PC-3 (cell line): ENCODE data around the gene SNX32. TPM values are rescaled to one million over a fixed set of nuclear protein-coding genes. Genes with fewer than 3 reads are reported as not detected.
A peak's percentile ranks its signal among the peaks of the same experiment; 100 is the strongest.

Experiments
- ATAC-seq: fragments of 200-7000 bp; cut with Tn5 transposase; 2 replicates; pipeline ENCODE4 v1.9.1; 2020; ENCODE audit warnings: mild to moderate bottlenecking, moderate library complexity
- BruUV-seq: library from RNA; stranded (reverse); fragments of 400-500 nt; replicated peaks from 2 replicates; lab custom pipeline; 2021; lab: Mats Ljungman, UMichigan
- CTCF ChIA-PET: fragments of 300-600 bp; sonication (Branson Sonifier 250); formaldehyde crosslinking; loops from one replicate; lab custom pipeline; 2022; ENCODE audit warnings: antibody characterized with exemption; lab: Charles Lee
- POLR2A ChIA-PET: fragments of 300-600 bp; sonication (Branson Sonifier 250); formaldehyde crosslinking; loops from one replicate; lab custom pipeline; 2022; ENCODE audit warnings: antibody characterized with exemption; ENCODE audit not compliant: unreplicated experiment; lab: Charles Lee
- DNase-seq: peaks from one replicate; pipeline ENCODE4 v3.0.0-alpha.2; 2015
- H2AFZ ChIP-seq: fragments of 300-600 bp; sonication (generic); 2 replicates; pipeline ENCODE4 v1.6.0; 2016; ENCODE audit warnings: antibody characterized with exemption, low read length
- H3F3A ChIP-seq: fragments of 300-600 bp; sonication (generic); one replicate; pipeline ENCODE4 v1.6.0; 2017; ENCODE audit warnings: antibody characterized with exemption, low read length, control low read depth, mild to moderate bottlenecking; ENCODE audit not compliant: unreplicated experiment
- H3K27ac ChIP-seq: fragments of 300-600 bp; sonication (generic); 2 replicates; pipeline ENCODE4 v1.5.1; 2016; ENCODE audit warnings: mild to moderate bottlenecking, low read length
- H3K27me3 ChIP-seq: fragments of 300-600 bp; sonication (generic); 2 replicates; pipeline ENCODE4 v1.6.1; 2016; ENCODE audit warnings: low read length, mixed read lengths
- H3K36me3 ChIP-seq: fragments of 300-600 bp; sonication (generic); 2 replicates; pipeline ENCODE4 v1.6.1; 2016; ENCODE audit warnings: low read depth, mixed run types, low read length, mixed read lengths
- H3K4me1 ChIP-seq: fragments of 300-600 bp; sonication (generic); 2 replicates; pipeline ENCODE4 v1.5.1; 2016; ENCODE audit warnings: low read length; ENCODE audit not compliant: insufficient read depth
- H3K4me2 ChIP-seq: fragments of 300-600 bp; sonication (generic); 2 replicates; pipeline ENCODE4 v1.6.0; 2016; ENCODE audit warnings: low read length
- H3K4me3 ChIP-seq: fragments of 300-600 bp; sonication (generic); 2 replicates; pipeline ENCODE4 v1.5.1; 2016; ENCODE audit warnings: mild to moderate bottlenecking, low read length, mixed read lengths
- H3K79me2 ChIP-seq: fragments of 300-600 bp; sonication (generic); 2 replicates; pipeline ENCODE4 v1.6.1; 2017; ENCODE audit warnings: low read length, mixed read lengths
- H3K9ac ChIP-seq: fragments of 300-600 bp; sonication (generic); 2 replicates; pipeline ENCODE4 v1.6.0; 2016; ENCODE audit warnings: mild to moderate bottlenecking, low read length
- H3K9me2 ChIP-seq: fragments of 300-600 bp; sonication (generic); replicated peaks from 2 replicates; pipeline ENCODE4 v1.6.1; 2016; ENCODE audit warnings: mixed run types, low read length, mixed read lengths
- H3K9me3 ChIP-seq: fragments of 300-600 bp; sonication (generic); 2 replicates; pipeline ENCODE4 v1.6.1; 2016; ENCODE audit warnings: low read length, mixed read lengths
- H4K20me1 ChIP-seq: fragments of 300-600 bp; sonication (generic); 2 replicates; pipeline ENCODE4 v1.6.1; 2016; ENCODE audit warnings: low read length, mixed read lengths
- EZH2 ChIP-seq: fragments of 300-600 bp; sonication (generic); IDR thresholded peaks from one replicate; pipeline ENCODE4 v1.6.1; 2017; ENCODE audit warnings: antibody characterized with exemption, mild to moderate bottlenecking, low read length; ENCODE audit not compliant: unreplicated experiment
- EZH2phosphoT487 ChIP-seq: fragments of 300-600 bp; sonication (generic); IDR thresholded peaks from 2 replicates; pipeline ENCODE4 v1.6.1; 2018; ENCODE audit warnings: mild to moderate bottlenecking, antibody characterized with exemption, low read length, borderline replicate concordance
- intact Hi-C: fragments of 100-400 bp; cut with micrococcal nuclease; formaldehyde crosslinking; loops from 2 replicates; pipeline ENCODE4 v1.9.0; 2023
- total RNA-seq: library from RNA; depleted of rRNA; stranded (reverse); fragments of >200 nt; gene quantifications from 2 replicates; pipeline ENCODE4 v1.2.3, GENCODE V29; 2014
- TF ChIP-seq, protein P1 (sequence below): fragments of 300-600 bp; sonication (generic); conservative IDR thresholded peaks from 2 replicates; pipeline ENCODE4 v1.5.1; 2017; ENCODE audit warnings: antibody characterized with exemption, low read depth, mild to moderate bottlenecking, low read length

The SNX32 gene
- total RNA-seq, 1 experiment from 2014 or later: not detected

- BruUV-seq: no TSS peak
- ChIA-PET CTCF (interaction anchor here (0.7 kb wide), 1 partner anchor 8 kb away, joined by 4 read pairs; the partner anchor contains the start of gene MUS81), POLR2A (interaction anchor here (0.6 kb wide), 1 partner anchor 32 kb away, joined by 3 read pairs; no protein-coding TSS in a partner anchor)
- no peaks in the 10 kb centered on the region for H3K9me3 ChIP-seq
- H3K4me1 ChIP-seq: peaks cover 4% of the 10 kb centered on the region
- H3K27ac ChIP-seq: no peak overlapping the region
- H3K36me3 ChIP-seq: peaks cover 20% of the 10 kb centered on the region; the same call in 1 of the 2 replicates
- DNase-seq: no peak
- no peaks in the 10 kb centered on the region for H3K9me2 ChIP-seq
- no peak overlapping the region for H3K4me2 ChIP-seq
- H2AFZ ChIP-seq: no peak overlapping the region
- no peaks in the 10 kb centered on the region for H4K20me1 ChIP-seq
- H3F3A ChIP-seq: no peaks in the 10 kb centered on the region
- TF ChIP-seq, protein P1, sequence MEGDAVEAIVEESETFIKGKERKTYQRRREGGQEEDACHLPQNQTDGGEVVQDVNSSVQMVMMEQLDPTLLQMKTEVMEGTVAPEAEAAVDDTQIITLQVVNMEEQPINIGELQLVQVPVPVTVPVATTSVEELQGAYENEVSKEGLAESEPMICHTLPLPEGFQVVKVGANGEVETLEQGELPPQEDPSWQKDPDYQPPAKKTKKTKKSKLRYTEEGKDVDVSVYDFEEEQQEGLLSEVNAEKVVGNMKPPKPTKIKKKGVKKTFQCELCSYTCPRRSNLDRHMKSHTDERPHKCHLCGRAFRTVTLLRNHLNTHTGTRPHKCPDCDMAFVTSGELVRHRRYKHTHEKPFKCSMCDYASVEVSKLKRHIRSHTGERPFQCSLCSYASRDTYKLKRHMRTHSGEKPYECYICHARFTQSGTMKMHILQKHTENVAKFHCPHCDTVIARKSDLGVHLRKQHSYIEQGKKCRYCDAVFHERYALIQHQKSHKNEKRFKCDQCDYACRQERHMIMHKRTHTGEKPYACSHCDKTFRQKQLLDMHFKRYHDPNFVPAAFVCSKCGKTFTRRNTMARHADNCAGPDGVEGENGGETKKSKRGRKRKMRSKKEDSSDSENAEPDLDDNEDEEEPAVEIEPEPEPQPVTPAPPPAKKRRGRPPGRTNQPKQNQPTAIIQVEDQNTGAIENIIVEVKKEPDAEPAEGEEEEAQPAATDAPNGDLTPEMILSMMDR: no peak
- TF ChIP-seq EZH2phosphoT487 (no peak), EZH2 (no peak)
- H3K79me2 ChIP-seq: no peaks in the 10 kb centered on the region; the same call in 1 of the 2 replicates
- no peak overlapping the region for H3K9ac ChIP-seq
- intact Hi-C loops: no loop called here
- H3K27me3 ChIP-seq: no peaks in the 10 kb centered on the region
- no peak for ATAC-seq
- H3K4me3 ChIP-seq: no peak overlapping the region
These were observed 34.4 kb downstream of the SNX32 start for GRCh38 chr11:65868076-65868667.

- no peak for DNase-seq
- POLR2A ChIA-PET: interaction anchor here (0.6 kb wide), 1 partner anchor 32 kb away, joined by 3 read pairs; no protein-coding TSS in a partner anchor
- Histone ChIP-seq H3K4me2 (no peak overlapping the region), H3K9me2 (no peaks in the 10 kb centered on the region), H3K9ac (no peak overlapping the region), H2AFZ (no peak overlapping the region), H3K9me3 (no peaks in the 10 kb centered on the region), H4K20me1 (no peaks in the 10 kb centered on the region), H3K79me2 (no peaks in the 10 kb centered on the region), H3K4me3 (no peak overlapping the region), H3K27me3 (no peaks in the 10 kb centered on the region), H3K4me1 (peaks cover 6% of the 10 kb centered on the region), H3K27ac (no peak overlapping the region), H3K36me3 (peaks cover 19% of the 10 kb centered on the region; the same call in 1 of the 2 replicates), H3F3A (no peaks in the 10 kb centered on the region)
- intact Hi-C loops: no loop called here
- TSS peak; percentile 3 for BruUV-seq
- TF ChIP-seq EZH2phosphoT487 (no peak), EZH2 (no peak)
- TF ChIP-seq, protein P1: no peak
- CTCF ChIA-PET: interaction anchor here (0.7 kb wide), 1 partner anchor 9 kb away, joined by 4 read pairs; the partner anchor contains the start of gene MUS81
- ATAC-seq: no peak
These were observed 35.1 kb downstream of the SNX32 start for GRCh38 chr11:65868907-65869306.
